ACC112 (cell line): ENCODE data around the gene CSRP1.
A peak's percentile ranks its signal among the peaks of the same experiment; 100 is the strongest.
"Not testable (repeated sequence)": the region's sequence is repeated elsewhere in the genome, so short reads cannot be mapped to it uniquely, and the experiment has no call there.

ENCODE experiments used
- H2AFZ ChIP-seq: fragments of 200-600 bp; sonication (generic); one replicate; pipeline ENCODE4 v1.6.0; 2017; ENCODE audit warnings: antibody characterized with exemption, low read length; ENCODE audit not compliant: unreplicated experiment
- H3K27ac ChIP-seq: fragments of 200-600 bp; sonication (generic); 2 replicates; pipeline ENCODE4 v1.5.1; 2014; ENCODE audit warnings: low read depth, mild to moderate bottlenecking, antibody characterized with exemption, low read length, moderate library complexity
- H3K27me3 ChIP-seq: fragments of 200-600 bp; sonication (generic); 2 replicates; pipeline ENCODE4 v1.6.1; 2014; ENCODE audit warnings: mild to moderate bottlenecking, antibody characterized with exemption, low read length, moderate library complexity, mixed read lengths; ENCODE audit not compliant: insufficient read depth
- H3K36me3 ChIP-seq: fragments of 200-600 bp; sonication (generic); 2 replicates; pipeline ENCODE4 v1.6.1; 2016; ENCODE audit warnings: mild to moderate bottlenecking, antibody characterized with exemption, low read length, moderate library complexity, mixed read lengths; ENCODE audit not compliant: insufficient read depth
- H3K4me1 ChIP-seq: fragments of 200-600 bp; sonication (generic); one replicate; pipeline ENCODE4 v1.6.1; 2016; ENCODE audit warnings: low read length, mixed read lengths; ENCODE audit not compliant: insufficient read depth, unreplicated experiment, control insufficient read depth
- H3K4me3 ChIP-seq: fragments of 200-600 bp; sonication (generic); 2 replicates; pipeline ENCODE4 v1.5.1; 2014; ENCODE audit warnings: mild to moderate bottlenecking, low read depth, low read length
- H3K79me2 ChIP-seq: fragments of 200-600 bp; sonication (generic); one replicate; pipeline ENCODE4 v1.6.0; 2016; ENCODE audit warnings: low read length; ENCODE audit not compliant: control insufficient read depth, unreplicated experiment, insufficient read depth

Gene CSRP1

DNA sequence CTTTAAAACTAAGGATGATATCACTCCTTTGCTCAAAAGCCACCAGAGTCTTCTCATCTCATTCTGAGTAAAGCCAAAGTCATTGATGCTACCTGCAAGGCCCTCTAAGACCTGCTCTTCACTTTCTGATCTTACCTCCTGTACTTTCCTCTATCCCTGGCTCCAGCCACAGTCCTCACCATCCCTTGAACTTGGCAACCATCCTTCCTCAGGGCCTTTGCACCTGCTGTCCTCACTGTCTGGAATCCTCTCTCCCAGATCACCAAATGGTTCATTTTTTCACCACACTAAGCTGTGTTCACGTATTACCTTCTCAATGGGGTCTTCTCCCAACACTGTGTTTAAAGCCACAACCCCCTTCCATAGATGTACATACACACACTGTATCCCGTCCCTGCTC, 33.6 kb downstream of the CSRP1 start:
- no peaks in the 10 kb centered on the region for H3K27me3 ChIP-seq
- peaks cover 3% of the 10 kb centered on the region for H3K79me2 ChIP-seq
- peaks cover 23% of the 10 kb centered on the region for H3K4me1 ChIP-seq
- no peak overlapping the region for H3K27ac ChIP-seq
- no peak overlapping the region for H3K4me3 ChIP-seq
- H3K36me3 ChIP-seq: no peaks in the 10 kb centered on the region
- H2AFZ ChIP-seq: no peak overlapping the region

DNA sequence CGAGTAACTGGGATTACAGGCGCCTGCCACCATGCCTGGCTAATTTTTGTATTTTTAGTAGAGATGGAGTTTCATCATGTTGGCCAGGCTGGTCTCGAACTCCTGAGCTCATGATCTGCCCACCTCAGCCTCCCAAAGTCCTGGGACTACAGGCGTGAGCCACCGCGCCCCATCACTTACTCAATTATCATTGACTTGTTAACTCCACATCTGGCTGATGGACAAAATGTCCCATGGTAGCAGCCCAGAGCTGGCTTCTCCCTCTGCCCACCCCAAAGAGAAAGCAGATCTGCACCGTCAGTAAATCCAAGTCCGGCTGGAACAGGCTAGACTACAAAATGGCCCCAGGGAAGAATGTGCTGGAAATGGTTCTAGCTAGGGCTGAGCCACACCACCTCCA, 34.6 kb downstream of the CSRP1 start:
- Histone ChIP-seq H3K79me2 (peaks cover 13% of the 10 kb centered on the region), H3K4me1 (peaks cover 23% of the 10 kb centered on the region)
- H3K27ac ChIP-seq, H3K36me3 ChIP-seq, H3K27me3 ChIP-seq, H2AFZ ChIP-seq, H3K4me3 ChIP-seq: not testable (repeated sequence)

DNA sequence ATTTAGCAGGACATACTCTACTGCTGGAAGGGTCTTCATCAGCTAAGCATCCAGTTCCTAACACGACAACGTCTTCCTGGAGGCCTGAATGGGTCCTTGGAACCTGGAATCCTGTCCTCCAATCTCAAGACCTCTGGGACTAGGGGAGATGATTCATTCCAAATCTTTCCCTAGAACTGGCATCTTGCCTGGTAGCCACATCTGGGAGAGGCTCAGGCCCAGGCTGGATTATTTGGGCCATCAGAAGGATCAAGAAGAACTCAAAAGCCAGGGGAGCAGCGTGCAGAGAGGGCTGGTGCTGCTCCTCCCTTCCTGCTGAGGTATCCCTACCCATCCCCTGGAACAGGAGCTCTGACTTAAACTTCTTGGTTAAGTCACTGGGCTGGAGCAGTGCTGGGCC, 35.2 kb downstream of the CSRP1 start:
- Histone ChIP-seq H2AFZ (no peak overlapping the region), H3K27me3 (no peaks in the 10 kb centered on the region), H3K4me3 (no peak overlapping the region), H3K79me2 (peaks cover 18% of the 10 kb centered on the region), H3K27ac (no peak overlapping the region), H3K4me1 (peaks cover 27% of the 10 kb centered on the region), H3K36me3 (no peaks in the 10 kb centered on the region)

DNA sequence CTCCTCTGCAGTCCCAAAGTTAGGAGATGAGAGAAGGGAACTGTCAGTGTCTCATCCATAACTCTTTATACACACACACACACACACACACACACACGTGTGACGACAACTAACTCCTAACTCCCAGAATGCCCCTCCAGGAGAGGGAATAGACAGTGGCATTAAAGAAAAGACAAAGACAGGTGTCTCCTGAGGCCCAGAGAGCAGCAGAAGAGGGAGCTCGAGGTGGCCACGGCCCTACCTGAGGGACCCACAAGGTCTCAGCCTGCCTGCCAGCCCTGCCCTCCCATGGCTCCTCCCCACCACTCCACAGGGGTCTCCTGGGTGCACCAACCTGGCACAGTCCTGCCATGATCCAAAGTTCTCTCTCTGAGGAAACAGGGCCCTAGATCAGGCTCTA, 36.3 kb downstream of the CSRP1 start:
- peaks cover 28% of the 10 kb centered on the region for H3K79me2 ChIP-seq
- no peak overlapping the region for H3K4me3 ChIP-seq
- H3K27me3 ChIP-seq: no peaks in the 10 kb centered on the region
- peaks cover 34% of the 10 kb centered on the region for H3K4me1 ChIP-seq
- H2AFZ ChIP-seq: no peak overlapping the region
- H3K27ac ChIP-seq: no peak overlapping the region
- no peaks in the 10 kb centered on the region for H3K36me3 ChIP-seq

DNA sequence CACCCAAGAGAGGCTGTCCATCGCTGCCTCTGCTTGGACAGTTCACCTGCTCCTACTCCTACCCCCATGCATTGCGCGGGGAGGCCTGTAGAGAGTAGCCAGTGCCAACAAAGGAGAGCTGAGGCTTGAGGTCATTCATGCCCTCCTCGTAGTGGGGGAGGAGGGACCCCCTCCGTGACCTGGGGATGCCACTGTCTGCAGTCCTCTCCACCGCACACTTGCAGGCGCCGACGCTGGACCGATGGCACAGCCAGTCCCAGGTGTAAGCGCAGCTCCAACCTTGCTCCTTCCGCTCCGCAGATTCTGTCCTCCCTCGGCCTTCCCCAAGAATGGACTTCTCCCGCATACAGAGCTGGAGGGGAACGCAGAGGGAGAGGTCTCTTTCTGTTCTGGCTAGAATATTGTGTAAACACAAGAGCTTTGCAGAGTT, 37.3 kb downstream of the CSRP1 start:
- peak overlapping the region; percentile 90 for H3K4me3 ChIP-seq
- H3K36me3 ChIP-seq: no peaks in the 10 kb centered on the region
- peaks cover 29% of the 10 kb centered on the region for H3K79me2 ChIP-seq
- no peak overlapping the region for H2AFZ ChIP-seq
- no peaks in the 10 kb centered on the region for H3K27me3 ChIP-seq
- peaks cover 27% of the 10 kb centered on the region for H3K4me1 ChIP-seq
- H3K27ac ChIP-seq: no peak overlapping the region

DNA sequence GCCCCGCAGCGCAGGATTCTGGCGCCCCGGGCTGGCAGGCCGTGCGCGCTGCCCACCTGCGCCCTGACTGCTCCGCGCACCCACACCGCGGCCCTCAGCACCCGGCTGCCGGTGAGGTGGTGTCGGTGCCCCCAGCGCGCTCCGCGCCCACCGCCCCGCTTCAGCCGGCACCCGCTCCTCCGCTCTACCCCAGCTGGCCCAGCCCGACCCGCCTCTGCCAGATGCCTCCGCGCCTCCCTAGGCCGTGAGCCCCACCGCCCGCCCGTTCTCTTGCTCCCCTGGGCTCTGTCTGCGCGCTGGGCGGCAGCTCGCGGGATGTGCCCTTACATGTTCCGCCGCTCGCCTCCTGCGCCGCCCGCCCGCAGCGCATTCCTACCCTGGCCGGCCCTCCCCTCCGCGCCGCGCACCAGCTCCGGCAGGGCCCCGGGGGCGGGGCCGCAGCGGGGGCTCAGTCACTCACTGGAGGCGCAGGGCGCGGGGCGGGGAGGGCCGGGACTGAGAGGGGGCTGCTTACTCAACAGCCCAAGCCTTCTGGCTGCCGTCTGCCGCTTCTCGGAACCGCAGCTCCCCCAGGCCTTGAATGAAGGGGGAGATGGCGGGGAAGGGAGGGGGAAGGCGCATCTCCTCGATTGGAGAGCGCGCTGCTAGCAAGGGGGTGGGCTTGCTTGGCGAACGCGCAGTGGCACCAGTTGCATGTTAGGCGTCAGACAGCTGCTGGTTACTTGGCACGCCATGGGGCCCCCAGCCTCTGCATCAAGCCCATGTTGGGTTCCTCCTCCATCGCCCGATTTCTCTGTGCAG, 37.9 kb downstream of the CSRP1 start, which contains the start of gene PHLDA3:
Gene PHLDA3 (minus strand): TSS at position 345 of the 801 bp plus-strand sequence. CDS start 402 bp downstream, outside the sequence.
- peaks cover 27% of the 10 kb centered on the region for H3K4me1 ChIP-seq
- H3K36me3 ChIP-seq: no peaks in the 10 kb centered on the region
- H2AFZ ChIP-seq: peak within 1 kb of the TSS; percentile 52
- peak within 1 kb of the TSS; percentile 90 for H3K4me3 ChIP-seq
- no peaks in the 10 kb centered on the region for H3K27me3 ChIP-seq
- H3K27ac ChIP-seq: peak within 1 kb of the TSS; percentile 57
- H3K79me2 ChIP-seq: peaks cover 29% of the 10 kb centered on the region

DNA sequence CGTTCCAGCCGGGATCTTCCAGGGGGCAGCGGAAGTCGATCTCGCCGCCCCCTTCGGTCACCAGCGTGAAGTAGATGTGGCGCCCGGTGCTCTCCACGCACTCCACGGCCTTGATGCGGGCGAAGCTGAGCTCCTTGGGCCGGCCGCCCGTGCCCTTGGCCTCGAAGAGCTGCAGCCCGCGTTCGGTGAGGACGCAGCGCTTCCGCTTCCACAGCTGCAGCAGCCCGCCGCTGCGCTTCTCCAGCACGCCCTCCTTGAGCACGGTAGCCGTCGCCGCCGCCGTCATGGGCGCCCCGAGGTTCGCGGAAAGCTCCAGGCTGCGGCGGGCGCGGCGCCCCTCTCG, 38.5 kb downstream of the CSRP1 start:
- Histone ChIP-seq H3K27me3 (no peaks in the 10 kb centered on the region), H3K27ac (peak overlapping the region; percentile 57), H3K4me3 (peak overlapping the region; percentile 90), H3K36me3 (no peaks in the 10 kb centered on the region), H3K4me1 (peaks cover 27% of the 10 kb centered on the region), H2AFZ (peak overlapping the region; percentile 52), H3K79me2 (peaks cover 29% of the 10 kb centered on the region)

DNA sequence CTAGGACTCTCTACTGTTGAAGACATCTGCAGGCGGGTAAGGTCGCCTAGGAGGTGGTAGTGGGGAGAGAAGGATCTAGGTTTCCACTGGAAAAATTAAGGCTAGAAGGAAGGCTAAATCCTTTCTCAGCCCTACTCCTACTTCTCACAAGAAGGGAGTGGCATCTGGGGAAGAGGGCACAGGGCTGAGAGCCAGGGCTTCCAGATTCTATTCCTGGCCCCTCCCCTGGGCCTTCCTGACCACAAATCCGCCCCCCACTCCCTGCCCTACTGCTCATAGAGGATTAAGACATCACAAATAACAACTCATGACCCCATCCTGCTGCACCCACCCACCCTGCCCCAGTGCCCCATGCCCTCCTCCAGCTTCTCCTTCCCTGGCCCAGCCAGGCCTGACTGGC, 40.4 kb downstream of the CSRP1 start:
- Histone ChIP-seq H2AFZ (no peak overlapping the region), H3K27ac (peak overlapping the region; percentile 31; the same call in 1 of the 2 replicates), H3K4me1 (peaks cover 35% of the 10 kb centered on the region), H3K79me2 (peaks cover 29% of the 10 kb centered on the region), H3K36me3 (no peaks in the 10 kb centered on the region), H3K4me3 (peak overlapping the region; percentile 90), H3K27me3 (no peaks in the 10 kb centered on the region)

DNA sequence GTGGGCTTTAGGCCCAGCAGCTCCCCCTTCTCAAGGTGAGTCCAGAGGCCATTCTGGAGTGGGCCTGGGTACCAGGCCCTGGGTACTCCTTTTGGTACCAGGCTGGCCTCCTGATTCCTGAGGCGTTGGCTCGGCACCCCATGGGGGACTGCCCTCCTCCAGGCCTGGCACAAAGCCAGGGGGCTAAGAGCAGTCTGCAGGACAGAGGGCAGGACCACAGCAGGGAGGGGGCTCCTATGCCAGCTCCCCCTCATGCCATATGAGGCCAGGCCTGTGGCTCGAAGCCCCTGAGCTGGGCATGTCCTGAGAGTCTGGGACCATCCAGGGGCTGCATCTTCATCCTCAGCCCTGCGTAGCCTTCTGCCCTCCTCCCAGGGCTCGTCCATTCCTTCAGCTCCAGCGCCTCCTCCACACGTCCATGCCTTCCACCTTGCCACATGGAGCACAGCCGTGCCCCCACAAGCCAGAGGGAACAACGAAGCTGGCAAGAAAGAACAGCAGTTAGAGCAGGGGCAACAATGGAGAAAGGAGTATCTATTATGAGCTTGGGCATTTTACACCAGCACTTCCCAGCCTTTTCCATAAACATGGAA, 41.1 kb downstream of the CSRP1 start:
- no peaks in the 10 kb centered on the region for H3K36me3 ChIP-seq
- no peak overlapping the region for H2AFZ ChIP-seq
- H3K27ac ChIP-seq: peak overlapping the region; percentile 31; the same call in 1 of the 2 replicates
- H3K79me2 ChIP-seq: peaks cover 29% of the 10 kb centered on the region
- H3K4me3 ChIP-seq: peak overlapping the region; percentile 90
- H3K27me3 ChIP-seq: no peaks in the 10 kb centered on the region
- peaks cover 37% of the 10 kb centered on the region for H3K4me1 ChIP-seq

DNA sequence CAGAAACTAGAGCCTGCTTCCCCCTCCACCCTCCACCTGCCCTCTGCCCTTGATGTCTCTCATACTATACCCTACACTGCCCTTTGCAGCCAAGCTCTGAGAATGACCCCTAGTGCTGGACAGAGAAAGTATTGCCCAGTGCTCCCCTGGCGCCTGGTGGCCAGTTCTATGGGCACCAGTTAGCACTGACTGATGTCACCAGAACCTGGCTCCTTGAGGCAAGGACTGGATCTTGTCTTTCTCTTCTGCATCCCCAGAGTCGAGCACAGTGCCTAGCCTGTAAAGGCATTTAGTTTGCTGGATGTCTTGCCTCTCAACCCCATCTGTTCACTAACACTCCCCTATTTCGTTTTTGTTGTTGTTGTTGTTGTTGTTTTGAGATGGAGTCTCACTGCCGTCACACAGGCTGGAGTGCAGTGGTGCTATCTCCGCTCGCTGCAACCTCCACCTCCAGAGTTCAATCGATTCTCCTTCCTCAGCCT, 43.8 kb downstream of the CSRP1 start:
- H3K27me3 ChIP-seq: no peaks in the 10 kb centered on the region
- peaks cover 24% of the 10 kb centered on the region for H3K79me2 ChIP-seq
- peaks cover 48% of the 10 kb centered on the region for H3K4me1 ChIP-seq
- peak overlapping the region; percentile 94 for H3K27ac ChIP-seq
- no peak overlapping the region for H2AFZ ChIP-seq
- H3K36me3 ChIP-seq: no peaks in the 10 kb centered on the region
- no peak overlapping the region for H3K4me3 ChIP-seq
